Gastroesophageal sphincter (tissue), 4 donors: ENCODE results near the gene ADAMTS5. TPM values are rescaled to one million over a fixed set of nuclear protein-coding genes. Genes with fewer than 3 reads are reported as not detected.

ENCODE experiments used
- ATAC-seq: fragments of 150-250 bp; one replicate; pipeline ENCODE4 v1.9.1; 2016; ENCODE audit warnings: mild to moderate bottlenecking, moderate library complexity
- H3K27ac ChIP-seq, 4 donors: fragments of 200-600 bp; sonication (generic) in 3 of 4; 1 replicate in 3 of 4; 2 replicates in 1 of 4; pipeline ENCODE4 v1.5.1; 2016 to 2019
- H3K27me3 ChIP-seq: fragments of 200-600 bp; sonication (generic); one replicate; pipeline ENCODE4 v1.5.1; 2019
- H3K36me3 ChIP-seq, 2 donors: fragments of 200-600 bp; sonication (generic); one replicate each; pipeline ENCODE4 v1.5.1; 2019; ENCODE audit warnings: control low read depth in 1 of 2
- H3K4me1 ChIP-seq, 3 donors: fragments of 200-600 bp; sonication (generic); 1 replicate in 2 of 3; 2 replicates in 1 of 3; pipeline ENCODE4 v1.5.1; 2016 to 2019; ENCODE audit warnings: control low read depth in 2 of 3
- H3K4me3 ChIP-seq, 2 donors: fragments of 200-600 bp; sonication (generic); one replicate each; pipeline ENCODE4 v1.5.1; 2019; ENCODE audit warnings: mild to moderate bottlenecking in 1 of 2, moderate library complexity in 1 of 2
- H3K9me3 ChIP-seq, 3 donors: fragments of 200-600 bp; sonication (generic); one replicate each; pipeline ENCODE4 v1.5.1; 2017 to 2019; ENCODE audit warnings: control low read depth in 2 of 3
- CTCF ChIP-seq, 4 experiments: fragments of 200-600 bp in 2 of 4; fragments of 450-650 bp in 2 of 4; sonication (generic) in 1 of 4; IDR thresholded peaks; one replicate each; pipeline ENCODE4 v1.5.1; 2017 to 2019; ENCODE audit warnings: antibody characterized with exemption in 4 of 4, mild to moderate bottlenecking in 2 of 4, moderate library complexity in 2 of 4
- EP300 ChIP-seq: sonication (generic); formaldehyde crosslinking; IDR thresholded peaks from one replicate; pipeline ENCODE4 v1.6.1; 2017; ENCODE audit warnings: antibody characterized with exemption, mild to moderate bottlenecking
- POLR2A ChIP-seq, 2 donors: fragments of 450-650 bp; IDR thresholded peaks; one replicate each; pipeline ENCODE4 v1.6.1; 2017; ENCODE audit warnings: antibody characterized with exemption in 2 of 2, mild to moderate bottlenecking in 2 of 2, moderate library complexity in 1 of 2
- POLR2AphosphoS5 ChIP-seq: sonication (generic); formaldehyde crosslinking; IDR thresholded peaks from one replicate; pipeline ENCODE4 v1.6.1; 2017; ENCODE audit warnings: antibody characterized with exemption
- WGBS, 2 donors: methylation state at CpG; one replicate each; pipeline ENCODE4 v1.1.5; 2018; ENCODE audit warnings: low coverage in 1 of 2; 5-methylcytosine and 5-hydroxymethylcytosine counted together
- total RNA-seq, 4 donors: library from RNA; depleted of rRNA; stranded (reverse); fragments of >200 nt; gene quantifications; one replicate each; pipeline ENCODE4 v1.1.0, GENCODE V29; 2016

Gene ADAMTS5
- total RNA-seq, 4 donors from 2014 or later: 16.8 to 55.8 (median 29.0) TPM

- Histone ChIP-seq H3K27me3 (no peaks in the 10 kb centered on the region), H3K27ac (no peak overlapping the region), H3K36me3 (no peaks in the 10 kb centered on the region), H3K9me3 (no peaks in the 10 kb centered on the region), H3K4me3 (no peak overlapping the region), H3K4me1 (no peaks in the 10 kb centered on the region)
- no peak for ATAC-seq
- no peak for TF ChIP-seq EP300
- TF ChIP-seq CTCF (IDR thresholded peaks at IDR 0.05): no peak
- TF ChIP-seq POLR2A (IDR thresholded peaks at IDR 0.05): no peak
- no peak for TF ChIP-seq POLR2AphosphoS5
- WGBS, 2 donors: 94 to 96% methylated on average over 4 of the region's 4 CpGs
These were observed 65.9 kb downstream of the ADAMTS5 start for GRCh38 chr21:26900980-26901379.

GRCh38 chr21:26892151-26892550, 74.7 kb downstream of the ADAMTS5 start:
- peaks cover 0 to 5% (median 0%) of the 10 kb centered on the region in 3 donors for H3K4me1 ChIP-seq
- no peaks in the 10 kb centered on the region for H3K9me3 ChIP-seq
- no peak for ATAC-seq
- H3K36me3 ChIP-seq: no peaks in the 10 kb centered on the region
- 50 to 64% methylated on average over 1 of the region's 1 CpG for WGBS, 2 donors
- H3K27me3 ChIP-seq: no peaks in the 10 kb centered on the region
- H3K4me3 ChIP-seq: no peak overlapping the region
- H3K27ac ChIP-seq: no peak overlapping the region
- TF ChIP-seq CTCF (IDR thresholded peaks at IDR 0.05) (no peak), EP300 (no peak), POLR2AphosphoS5 (no peak), POLR2A (IDR thresholded peaks at IDR 0.05) (no peak)

GRCh38 chr21:26888931-26889330, 78.0 kb downstream of the ADAMTS5 start:
- 72 to 75% methylated on average over 5 of the region's 5 CpGs for WGBS, 2 donors
- H3K36me3 ChIP-seq: no peaks in the 10 kb centered on the region
- H3K4me1 ChIP-seq: peaks cover 0 to 8% (median 0%) of the 10 kb centered on the region in 3 donors

GRCh38 chr21:26888256-26888655, 78.6 kb downstream of the ADAMTS5 start:
- Histone ChIP-seq H3K27ac (no peak overlapping the region), H3K9me3 (no peaks in the 10 kb centered on the region), H3K27me3 (no peaks in the 10 kb centered on the region), H3K4me3 (no peak overlapping the region), H3K36me3 (no peaks in the 10 kb centered on the region), H3K4me1 (peaks cover 0 to 8% (median 0%) of the 10 kb centered on the region in 3 donors)
- TF ChIP-seq POLR2AphosphoS5 (no peak), EP300 (no peak), POLR2A (IDR thresholded peaks at IDR 0.05) (no peak), CTCF (IDR thresholded peaks at IDR 0.05) (no peak)
- ATAC-seq: no peak

More at GRCh38 chr21:26888931-26889330, 78.0 kb downstream of the ADAMTS5 start:
- H3K4me3 ChIP-seq: no peak overlapping the region
- no peaks in the 10 kb centered on the region for H3K27me3 ChIP-seq
- no peaks in the 10 kb centered on the region for H3K9me3 ChIP-seq
- H3K27ac ChIP-seq: no peak overlapping the region
- no peak for ATAC-seq
- TF ChIP-seq POLR2A (IDR thresholded peaks at IDR 0.05): no peak
- TF ChIP-seq EP300: no peak
- no peak for TF ChIP-seq POLR2AphosphoS5
- TF ChIP-seq CTCF (IDR thresholded peaks at IDR 0.05): no peak

- 11 to 58% methylated on average over 2 of the region's 3 CpGs for WGBS, 2 donors
- no peak overlapping the region for H3K4me3 ChIP-seq
- TF ChIP-seq EP300: no peak
- TF ChIP-seq CTCF (IDR thresholded peaks at IDR 0.05): no peak
- no peak for TF ChIP-seq POLR2A (IDR thresholded peaks at IDR 0.05)
- no peak for TF ChIP-seq POLR2AphosphoS5
- H3K36me3 ChIP-seq: no peaks in the 10 kb centered on the region
- H3K27ac ChIP-seq: peak overlapping the region in 1 of 4 donors; percentile 3
- no peak for ATAC-seq
- no peaks in the 10 kb centered on the region for H3K27me3 ChIP-seq
- peaks cover 0 to 8% (median 0%) of the 10 kb centered on the region in 3 donors for H3K4me1 ChIP-seq
- no peaks in the 10 kb centered on the region for H3K9me3 ChIP-seq
These were observed 79.6 kb downstream of the ADAMTS5 start for GRCh38 chr21:26887251-26887650.
